Gastrocnemius medialis (tissue), 4 donors: ENCODE data around the gene TERT.

Experiments used
- CTCF ChIP-seq, 5 experiments: fragments of 450-650 bp in 3 of 5; fragments of 200-600 bp in 2 of 5; sonication (generic) in 2 of 5; IDR thresholded peaks in 4 of 5; conservative IDR thresholded peaks in 1 of 5; 1 replicate in 4 of 5; 2 replicates in 1 of 5; pipeline ENCODE4 v1.5.1; 2016 to 2019; ENCODE audit warnings: antibody characterized with exemption in 5 of 5, mild to moderate bottlenecking in 3 of 5, moderate library complexity in 3 of 5
- POLR2A ChIP-seq, 2 donors: fragments of 450-650 bp; IDR thresholded peaks; one replicate each; pipeline ENCODE4 v1.6.1; 2017; ENCODE audit warnings: antibody characterized with exemption in 2 of 2, mild to moderate bottlenecking in 2 of 2, moderate library complexity in 2 of 2

DNA sequence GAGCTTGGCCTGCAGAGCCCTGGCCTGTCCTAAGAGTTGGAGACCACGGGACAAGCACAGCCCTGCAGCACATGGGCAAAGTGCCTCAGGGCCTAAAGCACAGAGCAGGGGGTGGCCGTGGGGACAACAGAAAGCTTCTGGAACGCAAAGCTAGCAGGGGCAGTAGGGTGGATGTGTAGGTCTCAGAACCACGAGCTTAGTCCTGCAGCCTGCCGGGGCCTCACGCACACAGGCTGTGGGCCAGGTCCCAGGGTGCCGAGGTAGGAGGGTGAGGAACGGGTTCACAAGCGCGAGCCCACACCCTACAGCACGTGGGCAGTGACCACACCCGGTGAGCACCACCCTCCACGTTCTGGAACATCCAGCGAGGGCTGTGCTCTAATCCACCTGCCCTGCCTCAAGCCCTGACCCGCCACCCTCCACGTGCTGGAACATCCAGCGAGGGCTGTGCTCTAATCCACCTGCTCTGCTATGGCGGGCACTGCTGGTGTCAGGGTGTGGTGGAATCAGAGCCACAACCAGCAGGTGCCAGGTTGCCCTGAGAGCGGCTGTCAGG, 40.8 kb upstream of the TERT start:
- TF ChIP-seq CTCF (IDR thresholded peaks at IDR 0.05 in 4 of 5, conservative IDR thresholded peaks at IDR 0.05 in 1 of 5) (no peak), POLR2A (IDR thresholded peaks at IDR 0.05) (no peak)
